Activated effector memory CD4-positive, alpha-beta T cell treated with Interleukin-2 at 50 U/mL for 16 hours (primary cell): Measurements from ENCODE around the gene APC2.
"Not testable (repeated sequence)": the region's sequence is repeated elsewhere in the genome, so short reads cannot be mapped to it uniquely, and the experiment has no call there.

Experiments used
- DNase-seq: peaks from one replicate; pipeline ENCODE4 v3.0.0-alpha.2; 2020

Gene APC2

DNA sequence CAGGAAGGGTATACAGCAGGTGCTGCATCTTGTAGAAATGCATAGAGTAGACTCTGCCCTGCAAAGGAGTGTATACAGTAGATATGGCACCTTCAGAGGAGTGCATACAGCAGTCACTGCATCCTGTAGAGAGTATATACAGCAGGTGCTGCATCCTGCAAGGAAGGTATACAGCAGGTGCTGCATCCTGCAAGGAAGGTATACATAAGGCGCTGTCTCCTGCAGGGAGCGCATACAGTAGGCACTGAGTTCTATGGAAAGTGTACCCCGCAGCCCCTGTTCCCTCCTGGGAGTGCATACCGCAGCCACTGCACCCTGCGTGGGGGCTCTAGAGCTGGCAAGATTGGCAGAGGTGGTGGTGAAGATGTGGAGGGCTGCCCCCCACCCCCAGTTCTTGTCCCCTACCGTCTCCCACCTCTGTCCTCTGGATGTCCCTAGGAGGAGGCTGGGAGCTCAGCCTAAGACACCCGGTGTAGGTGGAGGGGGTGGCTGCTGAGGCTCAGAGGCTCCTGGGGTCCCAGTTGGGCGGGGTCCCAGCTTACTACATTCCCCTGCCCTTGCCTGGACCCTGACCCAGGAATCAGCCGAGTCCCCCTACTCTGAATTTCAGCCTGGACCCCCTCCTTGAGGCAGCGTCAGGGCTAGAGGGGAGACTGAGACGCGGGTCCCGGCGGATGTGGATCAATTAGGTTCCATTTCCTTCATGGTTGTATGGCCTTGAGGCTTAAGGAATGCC, 65.2 kb downstream of the APC2 start:
- no peak for DNase-seq

DNA sequence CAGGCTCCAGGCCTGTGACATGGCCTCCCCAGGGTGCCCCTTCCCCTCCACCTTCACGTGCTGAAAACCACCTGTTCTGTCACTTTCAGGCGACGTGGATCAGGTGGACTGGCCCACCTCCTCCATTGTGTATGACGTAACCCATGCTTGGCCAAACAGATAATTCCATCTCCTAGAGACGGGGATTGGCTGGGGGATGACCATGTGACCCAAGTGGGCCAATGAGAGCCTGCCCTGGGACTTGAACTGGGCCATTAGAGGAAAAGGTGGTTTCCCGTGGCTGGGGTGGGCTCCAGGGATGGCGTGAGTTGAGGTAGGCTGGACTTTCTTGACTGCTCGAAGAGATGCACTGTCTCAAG, 66.5 kb downstream of the APC2 start:
- no peak for DNase-seq

DNA sequence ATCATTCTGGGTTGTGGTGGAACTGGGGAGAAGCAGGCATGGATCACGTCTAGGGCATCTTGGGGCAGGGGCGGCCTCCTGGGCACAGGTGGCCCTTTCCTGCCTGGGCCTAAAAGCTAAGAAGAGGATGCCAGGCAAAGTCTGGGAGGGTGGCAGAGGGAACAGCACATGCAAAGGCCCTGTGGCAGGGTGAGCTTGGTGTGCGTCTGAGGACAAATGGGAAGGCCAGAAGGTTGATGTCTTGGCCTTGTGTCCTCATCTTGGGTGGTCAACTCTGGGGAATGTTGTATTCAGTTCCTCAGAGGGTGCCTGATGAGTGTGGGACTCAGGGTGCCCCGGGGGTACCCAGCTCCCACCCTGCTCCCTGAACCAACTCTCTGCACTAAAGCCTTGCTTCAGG, 68.5 kb downstream of the APC2 start:
- no peak for DNase-seq

DNA sequence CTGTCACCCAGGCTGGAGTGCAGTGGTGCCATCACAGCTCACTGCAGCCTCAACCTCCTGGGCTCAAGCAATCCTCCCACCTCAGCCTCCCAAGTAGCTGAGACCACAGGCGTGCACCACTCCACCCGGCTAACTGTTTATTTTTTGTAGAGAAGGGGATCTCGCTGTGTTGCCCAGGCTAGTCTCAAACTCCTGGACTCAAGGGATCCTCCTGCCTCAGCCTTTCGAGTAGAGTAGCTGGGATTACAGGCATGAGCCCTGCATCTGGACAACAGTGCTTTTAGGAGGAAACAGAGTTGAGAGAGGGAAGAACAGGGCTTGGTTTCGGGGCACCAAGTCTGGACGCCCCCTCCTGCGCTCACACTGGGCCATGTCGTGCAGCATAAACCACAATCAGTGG, 69.9 kb downstream of the APC2 start:
- not testable (repeated sequence) for DNase-seq

DNA sequence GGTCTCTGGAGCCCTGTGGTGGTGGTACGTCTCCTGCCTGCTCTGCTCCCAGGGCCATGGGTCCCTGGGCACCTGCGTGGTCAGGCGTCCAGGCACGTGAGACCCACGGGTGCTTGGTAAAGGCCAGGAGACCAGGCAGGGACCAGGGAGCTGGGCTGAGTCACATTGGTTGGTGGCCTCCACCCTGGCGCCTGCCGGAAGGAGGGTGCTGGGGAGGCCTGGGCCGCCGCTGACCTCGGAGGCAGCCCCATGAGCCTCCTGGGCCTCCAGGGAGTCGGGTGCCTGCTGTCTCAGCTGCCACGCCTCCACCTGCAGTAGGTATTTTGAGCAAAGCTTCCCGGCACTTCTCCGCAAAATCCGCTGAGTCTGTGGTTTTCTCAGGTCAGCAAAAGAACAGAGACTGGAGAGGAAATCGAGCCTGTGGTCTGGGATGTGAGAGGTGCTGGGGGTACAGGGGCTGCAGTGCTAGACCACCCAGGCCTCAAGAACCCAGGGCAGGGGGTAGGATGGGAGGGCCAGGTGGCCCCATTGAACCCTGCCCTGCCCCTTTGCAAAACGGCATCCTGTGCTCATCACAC, 70.4 kb downstream of the APC2 start:
- no peak for DNase-seq

DNA sequence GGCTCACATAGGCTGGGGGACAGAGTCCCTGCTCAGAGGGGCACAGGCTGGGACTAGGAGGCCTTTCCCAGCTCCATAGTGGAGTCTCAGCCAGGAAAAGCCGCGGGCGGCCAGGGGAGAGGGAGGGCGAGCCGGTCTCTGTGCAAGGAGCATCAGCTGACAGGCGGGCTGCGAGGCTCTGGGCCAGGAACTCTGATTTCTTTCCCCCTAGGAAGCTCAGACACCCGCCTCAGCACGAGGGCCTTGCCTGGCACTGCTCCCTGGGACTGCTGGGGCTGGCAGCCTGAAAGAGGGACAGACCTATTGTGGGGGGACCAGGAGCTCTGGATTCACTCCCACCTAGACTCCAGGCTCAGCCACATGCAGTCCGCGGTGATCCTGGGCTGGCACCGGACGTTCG, 71.7 kb downstream of the APC2 start:
- DNase-seq, result no peak

DNA sequence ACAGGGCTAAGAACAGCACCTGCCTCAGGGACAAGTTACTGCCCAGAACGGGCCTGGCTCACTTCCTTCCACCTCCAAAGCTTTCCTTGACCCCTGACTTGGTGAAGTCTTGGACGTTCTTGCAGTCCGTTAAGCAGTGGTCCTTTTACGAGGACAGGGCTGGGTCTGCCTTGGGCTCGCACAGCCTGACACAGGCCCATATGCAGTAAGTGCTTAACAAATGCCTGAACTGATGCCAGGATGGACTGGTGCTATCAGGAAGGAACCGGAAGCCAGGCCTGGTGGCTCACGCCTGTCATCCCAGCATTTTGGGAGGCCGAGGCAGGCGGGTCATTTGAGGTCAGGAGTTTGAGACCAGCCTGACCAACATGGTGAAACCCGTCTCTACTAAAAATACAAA, 72.1 kb downstream of the APC2 start:
- DNase-seq, result no peak

DNA sequence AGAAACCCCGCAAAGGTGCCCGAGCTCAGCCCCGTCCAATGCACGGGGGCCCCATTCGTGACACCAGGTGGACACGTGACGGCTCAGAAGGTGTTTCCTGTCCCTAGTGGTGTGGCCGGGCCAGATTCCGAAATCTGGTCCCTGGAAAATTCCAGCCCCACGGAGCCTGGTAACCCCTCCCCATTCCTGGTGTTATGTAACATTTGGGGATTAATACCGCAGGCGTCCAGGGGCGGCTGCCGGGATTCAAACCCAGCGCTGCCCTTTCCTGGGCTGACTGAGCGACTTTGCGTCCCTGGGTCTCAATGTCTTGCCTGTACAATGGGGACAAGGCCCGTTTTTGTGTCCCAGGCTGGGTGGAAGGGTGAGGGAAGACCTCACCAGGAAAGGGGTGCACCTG, 72.9 kb downstream of the APC2 start:
- DNase-seq, result no peak
